ENCODE results near the gene CLEC16A.

Gene CLEC16A

DNA sequence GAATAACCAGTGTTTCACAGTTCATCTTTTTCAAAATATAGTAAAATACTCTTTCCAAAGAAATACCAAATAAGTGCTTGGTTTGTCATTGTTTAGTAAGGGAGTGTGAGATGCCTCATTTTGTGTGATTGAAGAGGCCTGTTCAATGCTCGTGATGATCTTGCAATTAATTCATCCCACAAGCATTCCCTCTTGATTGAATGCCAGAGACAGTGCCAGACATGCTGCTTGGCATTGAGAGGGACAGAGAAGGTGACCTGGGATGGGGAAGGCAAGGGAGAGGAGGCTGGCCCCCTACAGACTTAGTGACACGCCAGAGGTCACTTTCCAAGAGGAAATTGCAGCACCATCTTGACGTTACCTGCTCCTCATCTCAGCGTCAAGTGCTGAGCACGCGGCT, 49.3 kb downstream of the CLEC16A start:
- no peak for ATAC-seq

DNA sequence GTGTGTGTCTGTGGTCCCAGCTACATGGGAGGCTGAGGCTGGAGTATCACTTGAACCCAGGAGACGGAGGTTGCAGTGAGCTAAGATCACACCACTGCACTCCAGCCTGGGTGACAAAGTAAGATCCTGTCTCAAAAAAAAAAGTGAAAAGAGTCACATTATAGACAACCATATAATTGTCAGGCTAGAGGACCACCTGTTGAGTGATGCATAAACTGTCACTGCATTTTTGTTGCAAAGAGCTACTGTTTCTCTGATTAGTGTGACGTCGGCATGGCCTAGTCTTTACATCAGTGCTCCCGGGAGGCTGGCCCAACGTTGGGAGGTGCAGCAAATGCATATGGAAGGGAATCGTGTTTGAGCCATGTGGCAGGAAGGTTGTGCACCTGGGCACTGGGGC, 50.2 kb downstream of the CLEC16A start:
- ATAC-seq, result no peak

DNA sequence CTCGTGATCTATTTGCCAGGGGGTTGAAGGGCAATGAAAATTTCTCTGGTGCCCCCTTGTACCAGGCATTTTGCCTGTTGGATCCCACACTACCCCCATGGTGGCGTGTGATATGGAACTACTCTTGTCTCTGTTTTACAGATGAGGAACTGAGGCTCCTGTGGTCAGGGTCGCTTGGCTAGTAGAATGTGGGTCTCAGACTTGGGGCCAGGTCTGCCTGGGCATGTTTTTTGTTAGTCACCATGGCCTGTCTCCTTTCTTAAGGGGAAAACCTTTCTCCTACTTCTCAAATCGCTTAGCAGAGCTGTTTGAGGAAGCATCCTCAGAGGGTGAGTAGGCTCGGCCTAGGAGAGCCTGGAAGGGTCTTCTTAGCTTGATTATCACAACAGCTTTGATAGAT, 51.2 kb downstream of the CLEC16A start:
- no peak for ATAC-seq

DNA sequence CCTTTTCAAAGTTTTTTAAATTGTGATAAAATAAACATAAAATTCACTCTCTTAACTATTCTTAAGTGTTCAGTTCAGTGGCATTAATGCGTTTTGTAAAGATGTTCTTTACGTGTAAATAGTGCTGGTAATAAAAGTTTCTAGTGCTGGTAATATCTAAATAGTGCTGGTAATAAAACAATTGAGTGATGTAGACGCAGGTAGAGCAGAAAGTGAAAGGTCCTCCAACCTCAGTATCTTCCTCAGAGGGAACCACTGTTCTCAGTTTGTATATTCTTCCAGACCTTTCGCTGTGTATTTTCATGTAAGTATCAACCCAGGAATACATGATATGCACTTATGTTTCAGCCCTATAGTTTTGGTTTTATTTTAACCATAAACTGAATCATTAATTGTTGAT, 53.1 kb downstream of the CLEC16A start:
- no peak for ATAC-seq

DNA sequence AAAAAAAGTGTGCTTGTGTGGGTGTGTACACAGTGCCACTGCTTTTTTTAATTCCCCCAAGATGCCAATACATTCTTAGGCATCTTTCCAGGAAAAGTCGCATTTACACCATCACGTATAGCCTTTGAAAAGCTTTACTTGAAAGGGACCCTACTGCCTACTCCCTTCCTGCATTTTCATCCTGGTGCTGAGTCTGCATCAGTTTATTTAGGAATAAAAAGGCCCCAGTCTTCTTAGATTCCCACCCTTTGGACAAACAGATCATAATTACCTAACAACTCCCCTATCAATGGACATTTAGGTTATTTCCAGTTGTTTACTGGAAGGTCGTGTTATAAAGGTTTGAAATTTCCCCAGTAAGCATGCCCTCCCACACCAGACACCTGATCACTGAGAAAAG, 54.9 kb downstream of the CLEC16A start:
- no peak for ATAC-seq

DNA sequence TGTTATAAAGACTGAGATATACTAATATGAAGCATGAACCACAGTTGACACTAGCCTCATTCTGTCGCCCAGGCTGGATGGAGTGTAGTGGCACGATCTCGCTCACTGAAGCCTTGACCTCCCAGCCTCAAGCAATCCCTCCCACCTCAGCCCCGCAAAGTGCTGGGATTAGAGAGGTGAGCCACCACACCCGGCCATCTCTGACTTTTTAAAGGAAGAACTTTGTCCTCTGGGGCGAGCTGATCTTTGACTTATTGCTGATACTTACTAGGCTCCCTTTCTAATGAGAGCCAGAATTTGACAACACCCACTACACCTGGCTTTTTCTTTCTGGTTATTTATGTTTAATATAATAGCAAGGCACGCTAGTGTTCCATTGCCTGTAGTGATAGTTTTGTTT, 57.2 kb downstream of the CLEC16A start:
- ATAC-seq, result no peak

DNA sequence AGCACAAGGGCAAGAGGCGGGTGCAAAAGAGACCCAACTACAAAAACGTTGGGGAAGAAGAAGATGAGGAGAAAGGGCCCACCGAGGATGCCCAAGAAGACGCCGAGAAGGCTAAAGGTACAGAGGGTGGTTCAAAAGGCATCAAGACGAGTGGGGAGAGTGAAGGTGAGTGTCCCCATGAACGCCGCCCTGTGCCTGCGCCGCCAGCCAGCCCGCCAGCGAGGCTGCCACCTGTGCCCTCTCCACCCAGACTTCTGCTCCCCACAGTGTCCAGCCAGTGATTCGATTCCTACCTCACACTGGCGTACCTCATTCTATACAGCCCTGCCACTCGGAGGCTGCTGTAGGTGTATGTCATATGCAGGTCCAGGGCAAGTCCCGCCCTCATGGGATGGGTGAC, 58.8 kb downstream of the CLEC16A start:
- ATAC-seq, result no peak

DNA sequence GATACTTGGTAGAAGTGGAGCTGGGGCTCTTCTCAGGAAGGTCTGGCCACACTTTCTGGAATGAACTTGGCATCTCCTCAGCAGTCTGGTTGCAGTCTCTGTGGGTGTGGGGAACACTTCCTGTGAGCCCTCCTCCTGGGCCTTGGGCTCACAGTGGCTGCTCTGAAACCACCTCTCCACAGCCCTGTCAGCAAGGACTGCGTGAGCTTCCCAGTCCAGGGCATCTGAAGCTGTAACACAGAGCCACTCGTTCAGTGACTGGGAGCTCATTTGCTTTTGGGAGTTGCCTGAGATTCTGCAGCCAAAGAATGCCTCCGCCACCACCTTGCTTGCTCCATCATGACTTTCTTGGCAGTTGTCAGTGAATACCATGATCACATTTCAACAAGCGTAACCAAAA, 60.0 kb downstream of the CLEC16A start:
- no peak for ATAC-seq

DNA sequence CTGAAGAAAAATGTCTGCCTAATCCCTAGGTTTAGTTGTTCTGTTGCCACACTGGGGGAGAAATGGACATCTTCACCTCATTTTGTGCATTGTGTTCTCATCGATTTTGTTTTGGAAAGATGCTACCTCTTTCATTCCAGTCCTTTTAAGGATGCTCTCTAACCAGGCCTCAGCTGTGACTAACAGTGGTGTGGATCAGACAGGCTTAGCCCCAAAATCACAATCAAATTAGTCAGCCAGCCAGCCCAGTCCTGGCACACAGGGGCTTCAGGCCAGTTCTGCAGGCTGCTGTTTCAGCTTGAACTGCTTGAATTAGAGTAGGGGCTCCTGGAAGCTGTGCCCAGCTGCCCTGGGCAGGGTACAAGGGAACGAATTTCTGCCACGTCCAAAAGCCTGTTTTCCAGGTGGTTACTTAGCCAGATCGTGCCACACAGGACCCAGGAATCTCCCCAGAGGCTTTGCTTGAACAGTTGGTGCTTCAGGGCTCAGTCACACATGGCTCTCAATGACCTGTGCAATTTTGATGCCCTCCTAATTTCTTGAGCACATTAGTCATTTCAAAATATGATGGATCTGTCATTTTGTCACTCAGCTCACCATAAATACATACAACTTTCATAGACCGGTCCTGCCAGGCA, 60.7 kb downstream of the CLEC16A start:
- ATAC-seq, result peak in 1 of 2 donors; percentile 27

DNA sequence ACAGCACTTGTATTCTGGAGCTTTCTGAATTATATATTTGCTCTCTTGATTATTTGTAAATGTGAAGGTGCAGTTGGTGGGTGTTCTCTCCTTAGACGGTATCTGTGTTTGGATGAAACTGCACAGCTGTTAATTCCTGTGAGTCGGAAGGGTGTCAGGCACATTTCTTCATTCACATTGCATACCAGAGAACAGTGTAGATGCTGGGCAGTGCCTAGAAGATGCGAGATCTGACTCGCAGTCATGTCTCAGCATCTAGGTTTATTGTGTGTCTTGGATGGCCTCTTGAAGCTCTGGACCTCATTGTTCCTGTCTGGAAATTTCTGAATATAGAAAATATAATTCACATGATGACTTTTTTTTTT, 61.2 kb downstream of the CLEC16A start:
- no peak for ATAC-seq

DNA sequence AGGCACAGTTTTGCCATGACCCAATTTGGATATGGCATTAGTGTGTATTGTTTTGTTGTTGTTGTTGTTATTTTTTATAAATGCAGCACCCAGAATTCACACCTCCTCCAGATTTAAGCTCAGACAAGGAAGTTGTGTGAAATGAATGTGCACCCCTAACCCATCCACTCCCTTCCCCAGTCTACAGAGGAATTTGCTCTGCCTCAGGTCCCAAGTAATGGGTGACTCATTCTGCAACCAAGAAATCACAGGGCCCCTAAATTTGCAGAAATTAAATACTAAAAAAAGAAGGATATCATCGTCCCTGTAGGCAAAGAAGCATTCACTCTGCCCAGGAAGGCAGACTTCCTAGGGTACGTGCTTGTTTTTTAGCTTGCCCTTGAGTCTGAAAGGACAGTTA, 62.3 kb downstream of the CLEC16A start:
- no peak for ATAC-seq

DNA sequence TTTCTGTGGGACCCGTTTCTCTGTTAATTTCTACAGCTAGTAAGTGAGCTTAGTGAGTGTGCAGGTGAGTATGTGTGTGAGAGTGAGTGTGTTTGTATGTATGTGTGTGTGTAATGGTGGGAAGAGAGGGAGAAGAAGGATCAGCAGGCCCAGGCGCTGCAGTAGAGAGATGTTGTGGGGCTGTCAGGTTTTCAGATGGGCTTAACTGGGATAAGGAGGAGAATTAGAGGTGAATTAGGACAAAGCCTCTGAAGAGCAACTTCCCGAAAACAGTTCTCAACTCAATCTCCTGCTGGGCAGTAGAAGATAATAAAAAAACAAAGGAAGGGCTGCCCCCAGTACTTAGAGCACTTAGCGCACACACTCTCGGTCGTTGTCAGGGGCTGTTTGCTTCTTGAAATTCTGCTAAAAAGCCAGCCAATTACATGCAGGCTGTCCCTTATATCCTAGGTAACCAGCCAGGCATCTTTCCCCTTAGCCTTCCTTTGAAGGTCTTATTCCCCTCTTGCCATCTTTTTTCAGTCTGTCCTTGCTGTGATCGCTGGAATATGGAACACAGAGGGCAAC, 63.4 kb downstream of the CLEC16A start:
- no peak for ATAC-seq

DNA sequence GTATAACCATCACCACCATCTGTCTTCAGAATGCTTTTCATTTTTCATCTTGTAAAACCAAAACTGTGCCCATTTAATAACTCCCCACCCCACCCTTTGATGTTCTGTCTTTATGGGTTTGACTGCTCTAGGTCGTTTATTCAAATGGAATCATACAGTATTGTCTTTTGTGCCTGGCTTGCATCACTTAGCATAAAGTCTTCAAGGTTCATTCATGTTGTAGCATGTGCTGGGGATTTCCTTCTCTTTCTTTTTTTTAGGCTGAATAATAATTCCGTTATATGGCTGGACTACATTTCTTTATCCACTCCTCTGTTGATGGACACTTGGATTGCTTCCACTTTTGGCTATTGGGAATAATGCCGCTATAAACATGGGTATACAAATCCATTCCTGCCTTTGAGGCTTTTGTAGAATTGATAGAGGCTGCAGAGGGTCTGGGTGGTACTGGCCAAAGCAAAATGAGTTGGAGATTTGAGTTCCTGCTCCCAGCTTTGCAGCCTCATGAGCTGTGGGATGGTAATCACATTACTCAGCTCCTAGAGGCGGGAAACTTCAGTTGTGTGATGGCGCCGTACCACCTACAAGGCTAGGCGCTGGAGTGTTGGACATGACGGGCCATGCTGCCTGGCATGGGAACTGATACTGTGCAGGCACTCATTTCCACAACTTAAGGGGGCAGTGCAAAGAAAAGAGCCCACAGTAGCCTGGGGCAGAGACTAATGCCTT, 64.8 kb downstream of the CLEC16A start:
- no peak for ATAC-seq

DNA sequence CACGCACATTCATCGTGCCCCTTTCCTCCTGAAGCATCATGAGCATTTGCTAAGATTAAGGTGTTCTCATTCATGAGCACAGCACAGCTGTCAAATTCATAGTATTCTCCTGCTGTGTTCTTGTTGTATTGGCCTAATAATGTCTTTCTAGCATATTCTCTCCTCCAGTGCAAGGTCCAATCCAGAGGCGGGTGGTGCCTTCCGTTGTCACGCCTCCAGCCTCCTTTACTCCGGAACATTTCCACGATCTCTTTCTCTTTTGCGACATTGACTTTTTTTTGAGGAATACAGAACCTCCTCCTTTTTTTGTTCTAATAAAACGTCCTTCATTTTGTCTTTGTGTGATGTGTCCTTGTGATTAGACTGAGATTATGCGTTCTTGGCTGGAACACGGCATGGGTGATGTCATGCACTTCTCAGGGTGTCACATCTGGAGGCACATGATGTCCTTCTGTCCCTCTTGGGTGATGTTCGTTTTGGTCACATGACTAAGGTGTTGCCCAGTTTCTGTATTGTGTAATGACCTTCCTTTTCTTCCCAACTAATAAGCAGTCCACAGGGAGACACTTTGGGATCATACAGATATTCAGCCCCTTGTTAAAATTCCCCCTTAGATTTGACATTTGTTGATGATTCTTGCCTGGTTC, 66.3 kb downstream of the CLEC16A start:
- no peak for ATAC-seq

DNA sequence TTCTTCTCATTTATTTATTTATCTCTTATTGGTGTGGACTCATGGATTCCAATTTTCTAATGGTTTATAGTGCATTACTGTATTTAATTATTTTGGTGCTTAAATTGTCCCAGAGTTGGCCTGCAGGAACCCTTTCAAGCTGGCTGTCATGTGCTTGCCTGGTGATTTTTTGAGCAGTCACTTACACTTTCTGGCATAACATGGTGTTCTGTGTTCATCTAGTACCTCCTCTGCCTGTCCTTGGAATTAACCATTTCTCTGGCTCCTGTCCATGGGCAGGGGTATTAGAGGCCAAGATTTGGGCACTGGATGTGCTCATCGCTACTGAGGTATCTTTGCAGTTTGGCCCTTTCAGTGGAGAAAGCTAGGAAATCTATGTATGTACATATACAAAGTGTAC, 67.0 kb downstream of the CLEC16A start:
- no peak for ATAC-seq

DNA sequence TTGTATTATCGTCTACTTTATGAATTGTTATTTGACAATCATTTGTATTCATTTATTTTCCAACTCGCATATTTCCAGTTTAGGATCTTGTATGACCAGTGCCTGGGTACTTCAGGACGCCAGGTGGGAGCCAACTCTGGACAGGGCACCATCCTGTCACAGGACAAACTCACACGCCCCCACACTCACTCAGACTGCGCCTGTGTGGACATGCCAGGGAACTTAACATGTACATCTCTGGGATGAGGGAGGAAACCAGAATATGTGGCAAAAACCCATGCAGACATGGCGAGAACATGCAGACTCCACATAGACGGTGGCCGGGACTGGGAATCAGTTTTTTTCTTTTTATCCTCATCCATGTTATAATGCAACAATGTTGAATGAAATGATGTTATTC, 68.5 kb downstream of the CLEC16A start:
- ATAC-seq, result no peak

DNA sequence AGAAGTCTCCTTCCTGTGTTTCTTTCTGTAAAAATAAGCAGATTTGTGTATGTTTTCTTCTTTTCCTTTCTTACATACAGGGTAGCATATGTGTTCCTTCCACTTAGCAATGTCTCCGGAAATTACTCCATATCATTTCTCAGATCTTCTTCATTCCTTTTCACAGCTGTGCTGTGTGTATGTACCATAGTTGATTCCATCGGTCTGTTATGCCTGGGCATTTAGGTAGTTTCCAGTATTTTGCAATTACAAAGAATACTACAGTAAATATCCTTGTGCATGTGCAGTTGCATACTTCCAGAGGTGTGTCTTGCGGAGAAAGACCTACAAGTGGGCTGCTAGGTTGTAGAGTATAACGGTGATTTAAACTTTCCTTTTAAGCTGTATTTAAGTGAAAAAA, 69.8 kb downstream of the CLEC16A start:
- no peak for ATAC-seq

DNA sequence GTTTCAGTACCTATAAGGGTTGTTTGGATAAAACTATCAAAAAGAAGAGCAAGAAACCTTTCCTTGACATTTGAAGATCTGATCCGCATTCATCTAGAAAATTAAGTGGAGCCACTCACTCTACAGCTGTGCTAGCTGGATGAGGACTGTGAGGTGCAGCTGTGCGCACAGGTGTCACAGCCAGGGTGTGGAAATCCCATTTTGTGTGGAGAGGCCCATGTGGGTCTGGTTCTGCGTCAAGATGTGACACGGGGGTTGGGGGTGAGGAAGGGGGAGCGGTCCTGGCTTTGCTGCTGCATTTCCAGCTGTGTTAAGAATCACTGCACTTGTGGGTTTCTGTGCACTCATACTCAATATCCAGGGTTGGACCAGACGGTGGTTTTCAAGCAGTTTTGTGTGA, 70.7 kb downstream of the CLEC16A start:
- ATAC-seq, result no peak

DNA sequence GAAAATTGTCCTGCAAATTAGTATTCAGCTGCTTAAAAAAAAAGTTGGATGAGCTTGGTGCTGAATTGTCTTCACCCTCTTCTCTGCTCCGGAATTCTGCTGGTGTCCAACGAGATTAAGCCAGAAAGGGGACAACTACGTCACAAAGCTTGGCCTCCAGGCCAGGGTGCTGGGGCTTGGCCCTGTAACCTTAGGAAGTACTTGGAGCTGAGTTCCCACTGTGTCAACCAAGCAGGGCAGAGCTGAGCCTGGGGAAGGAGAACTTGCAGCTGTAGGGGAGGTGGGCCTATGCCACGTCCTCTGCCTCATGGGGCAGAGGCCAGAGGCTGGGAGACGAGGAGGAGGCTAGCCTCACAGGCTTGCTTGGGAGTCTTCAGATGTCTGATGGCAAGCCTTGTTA, 71.2 kb downstream of the CLEC16A start:
- no peak for ATAC-seq

DNA sequence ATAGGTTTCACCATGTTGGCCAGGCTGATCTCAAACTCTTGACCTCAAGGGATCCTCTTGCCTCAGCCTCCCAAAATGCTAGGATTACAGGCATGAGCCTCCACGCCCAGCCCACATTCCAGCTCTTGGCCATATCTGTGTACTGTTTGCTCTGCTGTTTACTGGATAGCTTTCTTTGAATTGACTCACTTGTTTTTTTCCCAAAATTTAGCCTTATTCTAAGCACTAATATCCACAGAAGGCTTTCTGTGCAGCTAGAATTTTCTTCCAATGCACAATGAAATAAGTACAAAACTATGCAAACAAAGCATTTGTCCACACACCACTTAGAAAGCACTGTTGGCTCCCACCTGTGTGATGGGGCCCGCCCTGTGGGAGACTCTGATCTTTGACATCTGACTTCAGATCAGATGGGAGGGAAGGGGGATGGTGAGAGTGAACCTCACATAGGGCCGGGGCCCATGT, 72.2 kb downstream of the CLEC16A start:
- ATAC-seq, result no peak

DNA sequence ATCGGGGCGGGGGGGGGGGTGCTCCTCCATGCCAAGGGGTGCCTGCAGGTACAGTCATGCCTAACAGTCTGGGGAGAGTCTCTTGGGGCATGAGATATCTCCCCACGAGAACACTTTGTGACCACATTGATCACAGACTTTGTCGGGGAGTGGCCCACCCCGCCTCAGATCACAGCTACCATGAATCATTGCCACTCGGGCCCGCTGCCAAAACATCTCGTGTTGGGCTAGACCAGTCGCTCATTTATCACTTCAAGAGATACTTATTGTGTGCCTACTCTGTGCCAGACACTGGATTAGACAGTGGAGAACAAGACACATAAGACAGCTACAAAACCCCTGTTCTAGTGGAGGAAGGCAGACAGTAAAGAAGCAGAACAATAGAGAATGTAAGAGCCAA, 72.6 kb downstream of the CLEC16A start:
- peak; percentile 58 to 71 for ATAC-seq

DNA sequence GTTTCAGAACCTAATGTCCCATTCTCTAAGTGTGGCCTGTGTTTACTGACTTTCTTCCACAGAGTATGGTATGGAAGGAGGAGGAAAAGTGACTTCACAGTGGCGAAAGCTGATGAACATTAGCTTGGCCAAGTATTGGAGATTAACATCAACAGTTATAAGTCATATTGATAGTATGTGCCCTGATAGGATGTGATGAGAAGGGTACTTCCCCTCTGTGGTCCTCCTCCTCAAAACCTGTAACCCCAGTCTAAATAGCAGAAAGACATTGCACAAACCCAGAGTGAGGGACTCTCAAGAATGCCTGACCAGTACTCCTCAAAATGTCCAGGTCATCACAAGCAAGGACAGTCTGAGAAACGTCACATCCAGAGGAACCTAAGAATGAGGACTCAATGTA, 73.1 kb downstream of the CLEC16A start:
- peak in 1 of 2 donors; percentile 55 for ATAC-seq

DNA sequence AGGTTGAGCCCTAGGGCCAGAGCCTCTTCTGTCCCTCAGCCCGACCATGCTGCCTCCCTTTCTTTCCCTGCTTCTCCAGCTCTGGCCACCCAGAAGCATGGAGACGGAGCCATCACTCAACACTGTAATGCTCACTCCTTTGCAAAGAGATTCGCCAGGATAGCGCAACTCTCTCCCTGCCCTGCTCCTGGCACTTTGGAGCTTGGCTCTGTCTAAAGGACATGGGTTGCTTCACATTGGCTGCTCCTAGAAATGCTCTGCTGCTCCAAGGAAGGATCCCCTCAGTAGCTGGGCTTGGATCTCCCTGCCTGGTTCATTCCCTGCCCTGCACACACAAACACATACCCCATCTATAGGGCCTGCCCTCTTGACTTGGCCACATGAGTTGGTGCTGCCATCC, 76.0 kb downstream of the CLEC16A start:
- ATAC-seq, result no peak

Measured in activated CD4-positive, CD25-positive, alpha-beta regulatory T cell treated with anti-CD3 and anti-CD28 coated beads, Interleukin-2, amount 50 U/mL, for 24 hours (primary cell).